RWPE2 (cell line): ENCODE measurements around the gene OGT.

ENCODE experiments used
- ATAC-seq: fragments of 200-7000 bp; cut with Tn5 transposase; 3 replicates; pipeline ENCODE4 v1.9.1; 2021; ENCODE audit warnings: low read depth
- DNase-seq: peaks from one replicate; pipeline ENCODE4 v3.0.0-alpha.2; 2020; ENCODE audit warnings: low spot score
- H3K27ac ChIP-seq: fragments of 450-650 bp; 2 replicates; pipeline ENCODE4 v1.5.1; 2017; ENCODE audit warnings: mild to moderate bottlenecking; ENCODE audit not compliant: poor library complexity, severe bottlenecking
- H3K27me3 ChIP-seq: fragments of 250-450 bp; sonication (Bioruptor Pico); 2 replicates; pipeline ENCODE4 v1.5.1; 2021; ENCODE audit warnings: mild to moderate bottlenecking, moderate library complexity; ENCODE audit not compliant: insufficient read depth, poor library complexity, severe bottlenecking
- H3K36me3 ChIP-seq: fragments of 250-450 bp; sonication (Bioruptor Pico); 2 replicates; pipeline ENCODE4 v1.5.1; 2020; ENCODE audit warnings: low read depth, mild to moderate bottlenecking, moderate library complexity
- H3K4me1 ChIP-seq: fragments of 250-450 bp; sonication (Bioruptor Pico); 2 replicates; pipeline ENCODE4 v1.5.1; 2021; ENCODE audit warnings: mild to moderate bottlenecking, moderate library complexity; ENCODE audit not compliant: insufficient read depth, poor library complexity, severe bottlenecking
- H3K4me3 ChIP-seq: fragments of 250-450 bp; sonication (Bioruptor Pico); 2 replicates; pipeline ENCODE4 v1.5.1; 2021; ENCODE audit warnings: mild to moderate bottlenecking, moderate library complexity; ENCODE audit not compliant: severe bottlenecking
- H3K9me3 ChIP-seq: fragments of 250-450 bp; sonication (Bioruptor Pico); 2 replicates; pipeline ENCODE4 v1.5.1; 2021; ENCODE audit warnings: mild to moderate bottlenecking, moderate library complexity; ENCODE audit not compliant: severe bottlenecking
- TF ChIP-seq, protein P1 (sequence below): fragments of 450-650 bp; IDR thresholded peaks from one replicate; pipeline ENCODE4 v1.5.1; 2017; ENCODE audit warnings: mild to moderate bottlenecking, moderate library complexity; ENCODE audit not compliant: poor library complexity, severe bottlenecking

Gene OGT

DNA sequence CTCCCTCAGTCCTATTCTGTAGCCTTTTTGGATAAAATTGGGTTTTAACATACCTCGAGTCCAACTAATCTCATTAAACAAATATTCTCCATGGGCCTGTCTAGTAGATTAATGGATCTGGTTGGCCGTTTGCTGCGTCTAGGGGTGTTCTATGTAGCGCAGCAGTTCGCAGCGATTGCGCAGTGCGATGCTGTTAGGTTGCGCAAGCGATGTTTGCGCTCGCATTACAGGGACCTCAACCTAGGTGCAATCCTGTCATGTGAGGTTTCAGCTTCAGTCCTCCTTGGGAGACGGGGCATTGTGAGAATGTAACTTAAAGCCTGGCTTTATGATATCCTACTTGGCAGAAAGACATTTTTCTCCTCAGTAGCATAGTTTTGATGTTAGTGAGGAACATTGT is 14.0 kb downstream of the OGT start:
- ATAC-seq (no peak), DNase-seq (no peak)
- Histone ChIP-seq H3K27me3 (no peaks in the 10 kb centered on the region), H3K4me1 (peaks cover 21% of the 10 kb centered on the region), H3K9me3 (no peaks in the 10 kb centered on the region), H3K27ac (no peak overlapping the region), H3K4me3 (no peak overlapping the region), H3K36me3 (peaks cover 58% of the 10 kb centered on the region)
- TF ChIP-seq, protein P1, sequence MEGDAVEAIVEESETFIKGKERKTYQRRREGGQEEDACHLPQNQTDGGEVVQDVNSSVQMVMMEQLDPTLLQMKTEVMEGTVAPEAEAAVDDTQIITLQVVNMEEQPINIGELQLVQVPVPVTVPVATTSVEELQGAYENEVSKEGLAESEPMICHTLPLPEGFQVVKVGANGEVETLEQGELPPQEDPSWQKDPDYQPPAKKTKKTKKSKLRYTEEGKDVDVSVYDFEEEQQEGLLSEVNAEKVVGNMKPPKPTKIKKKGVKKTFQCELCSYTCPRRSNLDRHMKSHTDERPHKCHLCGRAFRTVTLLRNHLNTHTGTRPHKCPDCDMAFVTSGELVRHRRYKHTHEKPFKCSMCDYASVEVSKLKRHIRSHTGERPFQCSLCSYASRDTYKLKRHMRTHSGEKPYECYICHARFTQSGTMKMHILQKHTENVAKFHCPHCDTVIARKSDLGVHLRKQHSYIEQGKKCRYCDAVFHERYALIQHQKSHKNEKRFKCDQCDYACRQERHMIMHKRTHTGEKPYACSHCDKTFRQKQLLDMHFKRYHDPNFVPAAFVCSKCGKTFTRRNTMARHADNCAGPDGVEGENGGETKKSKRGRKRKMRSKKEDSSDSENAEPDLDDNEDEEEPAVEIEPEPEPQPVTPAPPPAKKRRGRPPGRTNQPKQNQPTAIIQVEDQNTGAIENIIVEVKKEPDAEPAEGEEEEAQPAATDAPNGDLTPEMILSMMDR, result no peak

DNA sequence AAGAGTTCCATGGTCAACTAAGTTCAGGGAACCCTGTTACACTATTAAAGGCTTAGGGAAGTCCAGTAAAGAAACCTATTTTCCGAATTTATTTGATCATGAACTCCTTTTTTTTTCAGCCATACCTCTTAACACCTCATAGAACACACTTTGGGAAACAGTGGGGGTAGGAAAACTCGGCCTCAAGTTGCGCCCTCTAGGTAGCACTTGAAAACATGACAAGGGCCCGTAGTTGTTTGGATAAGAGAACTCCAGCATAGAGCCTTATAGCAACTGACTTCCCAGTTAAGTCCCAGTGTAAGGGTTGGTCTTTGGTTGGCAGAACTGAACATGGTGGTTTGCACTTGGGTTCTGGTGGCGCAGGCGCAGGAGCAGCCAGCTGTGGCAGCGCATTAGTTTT is 14.4 kb downstream of the OGT start:
- H3K4me3 ChIP-seq, result no peak overlapping the region
- DNase-seq (no peak), ATAC-seq (no peak)
- no peaks in the 10 kb centered on the region for H3K9me3 ChIP-seq
- TF ChIP-seq, protein P1, result no peak
- no peaks in the 10 kb centered on the region for H3K27me3 ChIP-seq
- no peak overlapping the region for H3K27ac ChIP-seq
- peaks cover 17% of the 10 kb centered on the region for H3K4me1 ChIP-seq
- peaks cover 58% of the 10 kb centered on the region for H3K36me3 ChIP-seq

GRCh38 chrX:71549986-71550385 is 17.1 kb downstream of the OGT start:
- H3K27ac ChIP-seq, result no peak overlapping the region
- TF ChIP-seq, protein P1, result no peak
- no peaks in the 10 kb centered on the region for H3K27me3 ChIP-seq
- no peaks in the 10 kb centered on the region for H3K4me1 ChIP-seq
- ATAC-seq (no peak), DNase-seq (no peak)
- H3K9me3 ChIP-seq, result no peaks in the 10 kb centered on the region
- no peak overlapping the region for H3K4me3 ChIP-seq
- peaks cover 65% of the 10 kb centered on the region for H3K36me3 ChIP-seq

GRCh38 chrX:71550578-71550977 is 17.7 kb downstream of the OGT start:
- Histone ChIP-seq H3K4me3 (no peak overlapping the region), H3K4me1 (no peaks in the 10 kb centered on the region), H3K9me3 (no peaks in the 10 kb centered on the region), H3K27me3 (no peaks in the 10 kb centered on the region), H3K36me3 (peaks cover 65% of the 10 kb centered on the region), H3K27ac (no peak overlapping the region)
- DNase-seq, result no peak
- TF ChIP-seq, protein P1, result no peak
- ATAC-seq, result no peak

- DNase-seq (no peak), ATAC-seq (no peak)
- Histone ChIP-seq H3K27me3 (no peaks in the 10 kb centered on the region), H3K27ac (no peak overlapping the region), H3K4me3 (no peak overlapping the region), H3K36me3 (peaks cover 76% of the 10 kb centered on the region), H3K9me3 (no peaks in the 10 kb centered on the region), H3K4me1 (no peaks in the 10 kb centered on the region)
- TF ChIP-seq, protein P1, result no peak
Observed at GRCh38 chrX:71556036-71556435, 23.1 kb downstream of the OGT start.
